Upper lobe of left lung (tissue), 4 donors: ENCODE results near the gene FAM3D.

Experiments
- CTCF ChIP-seq, 6 experiments: fragments of 450-650 bp in 4 of 6; fragments of 200-600 bp in 2 of 6; sonication (generic) in 2 of 6; IDR thresholded peaks; one replicate each; pipeline ENCODE4 v1.5.1; 2016 to 2019; ENCODE audit warnings: antibody characterized with exemption in 6 of 6
- EP300 ChIP-seq, 4 donors: sonication (generic); formaldehyde crosslinking; IDR thresholded peaks; one replicate each; pipeline ENCODE4 v1.5.1; 2017; ENCODE audit warnings: antibody characterized with exemption in 4 of 4, control low read depth in 2 of 4
- POLR2A ChIP-seq, 4 donors: fragments of 450-650 bp; IDR thresholded peaks; one replicate each; pipeline ENCODE4 v1.5.1; 2016 to 2017; ENCODE audit warnings: antibody characterized with exemption in 4 of 4, mild to moderate bottlenecking in 2 of 4

GRCh38 chr3:58706395-58707167, 40.0 kb upstream of the FAM3D start:
- TF ChIP-seq EP300 (IDR thresholded peaks at IDR 0.05): no peak
- no peak for TF ChIP-seq POLR2A (IDR thresholded peaks at IDR 0.05)
- no peak for TF ChIP-seq CTCF (IDR thresholded peaks at IDR 0.05)
